Renal pelvis (tissue), 12 donors: ENCODE data around the gene ZNF197. TPM values are rescaled to one million over a fixed set of nuclear protein-coding genes. Genes with fewer than 3 reads are reported as not detected.
A peak's percentile ranks its signal among the peaks of the same experiment; 100 is the strongest.
"Not testable (repeated sequence)": the region's sequence is repeated elsewhere in the genome, so short reads cannot be mapped to it uniquely, and the experiment has no call there.

ENCODE experiments used
- DNase-seq: peaks from one replicate; pipeline ENCODE4 v3.0.0-alpha.2; 2013
- long read RNA-seq, 16 experiments: transcript quantifications; one replicate each; lab custom pipeline, GENCODE V29; 2026
- polyA plus RNA-seq, 3 donors: library from polyadenylated mRNA; unstranded; fragments of 120-200 nt; gene quantifications; one replicate each; pipeline ENCODE4 v1.2.1, GENCODE V29; 2013; ENCODE audit not compliant: insufficient read length in 3 of 3

ZNF197 gene
- polyA plus RNA-seq, result 10 to 100 TPM; 27.0 to 35.6 (median 34.3) TPM
- long read RNA-seq, donor 1, partial matches to known transcripts, result 0 of 1 reads
- long read RNA-seq, donor 1, other reads (novel, unspliced or antisense), result 0 of 1 reads
- long read RNA-seq, donor 2, partial matches to known transcripts, result 0 of 2 reads
- long read RNA-seq, donor 2, other reads (novel, unspliced or antisense), result 0 of 2 reads
- long read RNA-seq, donor 3, full-length matches to known transcripts, result 4 of 4 reads
- long read RNA-seq, donor 3, partial matches to known transcripts, result 0 of 4 reads
- long read RNA-seq, donor 3, other reads (novel, unspliced or antisense), result 0 of 4 reads
- long read RNA-seq, donor 4, result 0 reads
- long read RNA-seq, donor 5, partial matches to known transcripts, result 0 of 2 reads
- long read RNA-seq, donor 5, other reads (novel, unspliced or antisense), result 0 of 2 reads
- long read RNA-seq, donor 6, partial matches to known transcripts, result 0 of 1 reads
- long read RNA-seq, donor 6, other reads (novel, unspliced or antisense), result 0 of 1 reads
- long read RNA-seq, donor 7, full-length matches to known transcripts, result 4 of 4 reads
- long read RNA-seq, donor 7, partial matches to known transcripts, result 0 of 4 reads
- long read RNA-seq, donor 7, other reads (novel, unspliced or antisense), result 0 of 4 reads
- long read RNA-seq, donor 8, partial matches to known transcripts, result 0 of 1 reads
- long read RNA-seq, donor 8, other reads (novel, unspliced or antisense), result 0 of 1 reads
- long read RNA-seq, donor 9, full-length matches to known transcripts, result 4 of 4 reads
- long read RNA-seq, donor 9, partial matches to known transcripts, result 0 of 4 reads
- long read RNA-seq, donor 9, other reads (novel, unspliced or antisense), result 0 of 4 reads
- long read RNA-seq, donor 10, full-length matches to known transcripts, result 6 of 6 reads
- long read RNA-seq, donor 10, partial matches to known transcripts, result 0 of 6 reads
- long read RNA-seq, donor 10, other reads (novel, unspliced or antisense), result 0 of 6 reads
- long read RNA-seq, donor 11, full-length matches to known transcripts, result 2 of 2 reads
- long read RNA-seq, donor 11, partial matches to known transcripts, result 0 of 2 reads
- long read RNA-seq, donor 11, other reads (novel, unspliced or antisense), result 0 of 2 reads
- long read RNA-seq, donor 12, partial matches to known transcripts, result 0 of 4 reads
- long read RNA-seq, donor 12, other reads (novel, unspliced or antisense), result 0 of 4 reads
- long read RNA-seq, donor 13, result 0 reads
- long read RNA-seq, donor 14, result 0 reads
- long read RNA-seq, donor 15, partial matches to known transcripts, result 6 of 18 reads
- long read RNA-seq, donor 15, other reads (novel, unspliced or antisense), result 12 of 18 reads
- long read RNA-seq, donor 16, full-length matches to known transcripts, result 3 of 3 reads
- long read RNA-seq, donor 16, partial matches to known transcripts, result 0 of 3 reads
- long read RNA-seq, donor 16, other reads (novel, unspliced or antisense), result 0 of 3 reads

GRCh38 chr3:44624749-44625480 lies at the start of gene ZNF197:
TSS of gene ZNF197 (plus strand) at chr3:44625036. CDS start at chr3:44629155, 4,119 bp downstream.
- peak; percentile 92 for DNase-seq

DNA sequence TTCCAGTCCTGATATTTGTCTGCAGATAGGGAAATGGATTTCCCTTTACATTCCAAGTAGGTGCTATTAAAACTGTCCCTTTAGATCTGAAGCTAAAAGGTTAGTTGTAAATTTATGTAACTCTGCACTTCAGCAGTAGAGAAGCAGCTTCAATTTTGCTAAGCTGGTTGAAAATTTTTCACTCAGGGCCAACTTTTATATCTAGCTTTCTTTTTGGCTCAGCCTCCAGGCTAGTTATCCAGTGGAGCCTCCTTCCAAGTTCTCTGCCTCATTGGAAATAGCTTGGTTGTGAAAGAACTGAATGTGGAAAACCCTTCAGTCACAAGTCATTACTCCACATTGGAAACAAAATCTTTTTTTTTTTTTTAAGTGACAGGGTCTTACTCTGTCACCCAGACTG lies 48.2 kb upstream of the ZNF197 start:
- DNase-seq, result no peak

DNA sequence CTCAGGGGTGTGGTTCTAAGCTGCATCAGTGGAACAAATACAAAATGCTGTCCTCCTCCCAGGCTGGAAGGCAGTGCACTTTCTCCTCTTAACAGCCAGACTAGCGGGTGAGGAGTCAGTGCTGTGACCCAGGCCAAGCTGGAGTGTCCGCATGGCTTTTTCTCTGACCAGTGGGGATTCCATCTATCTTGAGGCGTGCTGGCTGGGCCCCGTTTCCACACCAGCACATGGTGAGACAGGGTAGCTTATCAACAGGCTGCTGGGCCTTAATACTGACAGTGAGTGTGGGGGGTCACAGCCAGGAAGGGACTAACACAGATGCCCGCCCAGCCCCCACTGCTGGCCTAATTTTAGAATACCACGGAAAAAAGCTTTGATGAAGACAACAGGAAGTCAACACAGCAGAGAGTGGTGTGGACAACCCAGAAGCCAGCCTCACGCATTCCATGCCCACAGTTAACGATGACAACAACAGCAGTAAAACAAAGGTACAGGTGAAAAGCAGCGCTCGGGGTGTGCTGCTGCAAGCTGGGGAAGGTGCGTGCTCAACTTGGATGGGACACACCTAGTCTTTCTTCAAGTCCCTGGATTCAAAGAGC lies 47.4 kb upstream of the ZNF197 start:
- DNase-seq, result not testable (repeated sequence)

GRCh38 chr3:44578316-44578715 lies 46.5 kb upstream of the ZNF197 start:
- not testable (repeated sequence) for DNase-seq

DNA sequence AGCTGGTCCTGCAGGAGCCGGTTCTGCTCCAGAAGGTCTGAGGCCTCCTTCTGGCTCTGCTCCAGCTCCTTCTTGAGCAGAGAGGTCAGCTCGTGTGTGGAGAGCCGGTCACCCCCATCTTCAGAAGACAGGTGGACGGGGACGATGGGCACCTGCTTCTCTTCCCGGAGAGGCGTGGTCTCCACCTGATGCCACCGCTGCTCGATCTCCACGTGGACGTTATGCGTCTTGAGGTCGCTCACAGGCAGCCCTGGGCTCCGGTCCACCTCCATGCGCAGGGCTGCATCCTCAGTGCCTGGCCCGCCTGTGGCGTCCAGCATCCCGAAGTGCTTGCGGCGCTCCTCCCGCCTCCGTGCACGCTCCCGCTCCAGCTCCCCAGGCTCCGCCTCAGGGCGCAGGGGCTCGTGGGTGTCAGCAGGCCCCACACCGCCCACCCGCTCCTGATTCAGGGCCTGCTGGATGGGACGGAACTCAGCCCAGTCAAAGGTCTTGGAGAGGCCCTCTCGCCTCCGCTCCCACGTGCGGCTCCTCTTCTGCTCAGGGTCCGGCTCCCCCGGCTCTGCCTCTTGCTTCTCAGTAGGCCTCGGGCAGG lies 45.8 kb upstream of the ZNF197 start:
- not testable (repeated sequence) for DNase-seq

- not testable (repeated sequence) for DNase-seq
Observed at GRCh38 chr3:44579749-44580148, 45.1 kb upstream of the ZNF197 start.

- not testable (repeated sequence) for DNase-seq
Observed at GRCh38 chr3:44580971-44581370, 43.9 kb upstream of the ZNF197 start.

GRCh38 chr3:44584646-44585501 lies 40.0 kb upstream of the ZNF197 start, which contains the start of gene ZNF660:
TSS of gene ZNF660 (plus strand) at chr3:44584964. CDS start at chr3:44594194, 9,230 bp downstream.
- DNase-seq, result peak; percentile 92

DNA sequence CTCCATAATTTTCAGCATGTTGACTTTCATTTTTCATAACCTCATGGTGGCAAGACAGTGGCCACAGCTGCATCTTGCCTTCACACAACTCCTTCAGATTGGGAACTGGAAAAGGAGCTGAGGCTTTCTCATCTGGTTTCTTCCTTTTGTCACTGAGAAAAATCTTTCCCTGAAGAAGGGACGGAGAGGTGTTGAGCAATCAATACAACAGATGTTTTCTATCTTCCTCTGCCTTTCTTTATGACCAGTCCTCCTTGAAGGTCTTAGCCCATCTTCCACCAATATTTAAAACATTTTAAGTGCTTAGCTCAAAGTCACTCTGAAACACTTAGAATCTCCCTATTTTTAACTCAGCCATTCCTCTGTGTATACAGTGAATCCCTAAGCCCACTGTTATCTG lies 28.2 kb upstream of the ZNF197 start:
- no peak for DNase-seq

DNA sequence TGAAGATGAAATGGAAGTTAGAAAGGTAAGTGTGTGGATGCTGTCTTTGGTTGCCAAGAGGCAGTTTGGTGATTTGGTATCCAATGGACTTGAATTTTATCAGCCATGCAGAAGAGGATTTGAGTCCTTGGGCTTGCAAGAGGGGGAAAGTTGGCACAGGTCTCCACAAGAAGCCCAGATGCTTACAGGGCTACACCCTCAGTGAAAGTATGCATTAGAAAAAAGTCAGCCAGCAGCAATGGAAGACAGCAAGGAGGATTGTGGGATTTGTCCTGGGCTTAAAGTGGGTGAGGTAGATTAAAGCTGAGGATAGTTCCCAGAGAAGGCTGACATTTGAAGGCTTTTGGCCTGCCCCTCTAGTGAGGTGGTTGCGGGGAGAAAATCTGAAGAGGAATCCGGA lies 23.1 kb upstream of the ZNF197 start:
- DNase-seq, result no peak

DNA sequence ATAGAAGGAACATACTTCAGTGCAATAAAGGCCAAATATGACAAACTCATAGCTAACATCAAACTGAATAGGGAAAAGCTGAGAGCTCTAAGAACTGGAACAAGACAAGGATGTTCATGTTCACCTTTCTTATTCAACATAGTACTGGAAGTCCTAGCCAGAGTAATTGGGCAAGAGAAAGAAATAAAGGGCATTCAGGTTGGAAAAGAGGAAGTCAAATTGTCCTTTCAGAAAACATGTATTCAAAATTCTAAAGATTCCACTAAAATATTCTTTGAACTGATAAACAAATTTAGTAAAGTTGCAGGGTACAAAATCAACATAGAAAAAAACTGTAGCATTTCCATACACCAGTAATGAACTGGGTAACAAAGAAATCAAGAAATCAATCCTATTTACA lies 12.2 kb upstream of the ZNF197 start:
- DNase-seq, result no peak

DNA sequence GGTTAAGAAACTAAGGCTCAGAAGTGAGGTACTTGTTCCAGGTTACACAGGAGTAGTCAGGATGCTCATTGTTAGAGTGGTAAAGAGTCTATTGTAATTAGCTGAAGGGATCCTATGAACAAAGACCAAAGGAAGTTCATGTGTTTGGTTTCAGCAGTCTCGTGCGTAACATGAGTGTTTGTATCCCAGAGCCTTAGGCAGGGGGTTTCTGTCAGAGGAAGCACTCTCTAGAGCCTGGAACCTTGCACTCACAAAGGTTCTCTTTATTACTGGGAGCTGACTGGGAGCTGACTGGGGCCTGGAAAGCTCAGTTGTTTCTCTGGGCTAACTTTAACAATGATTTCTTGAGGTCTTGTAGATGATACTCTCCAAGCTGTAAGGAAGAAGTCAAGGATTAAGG lies 3.9 kb downstream of the ZNF197 start:
- no peak for DNase-seq

GRCh38 chr3:44632193-44632592 lies 7.4 kb downstream of the ZNF197 start:
- DNase-seq, result no peak

GRCh38 chr3:44642337-44642736 lies 17.5 kb downstream of the ZNF197 start:
- no peak for DNase-seq

DNA sequence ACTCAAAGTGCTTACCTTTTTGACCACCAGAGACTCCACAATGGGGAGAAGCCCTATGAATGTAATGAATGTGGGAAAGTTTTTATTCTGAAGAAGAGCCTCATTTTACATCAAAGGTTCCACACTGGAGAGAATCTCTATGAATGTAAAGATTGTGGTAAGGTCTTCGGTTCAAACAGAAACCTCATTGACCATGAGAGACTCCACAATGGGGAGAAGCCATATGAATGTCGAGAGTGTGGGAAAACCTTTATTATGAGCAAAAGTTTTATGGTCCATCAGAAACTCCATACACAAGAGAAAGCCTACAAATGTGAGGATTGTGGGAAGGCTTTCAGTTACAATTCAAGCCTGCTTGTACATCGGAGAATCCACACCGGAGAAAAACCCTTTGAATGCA lies 18.2 kb downstream of the ZNF197 start:
- DNase-seq, result no peak

- DNase-seq, result no peak
Observed at GRCh38 chr3:44647771-44648170, 22.9 kb downstream of the ZNF197 start.

DNA sequence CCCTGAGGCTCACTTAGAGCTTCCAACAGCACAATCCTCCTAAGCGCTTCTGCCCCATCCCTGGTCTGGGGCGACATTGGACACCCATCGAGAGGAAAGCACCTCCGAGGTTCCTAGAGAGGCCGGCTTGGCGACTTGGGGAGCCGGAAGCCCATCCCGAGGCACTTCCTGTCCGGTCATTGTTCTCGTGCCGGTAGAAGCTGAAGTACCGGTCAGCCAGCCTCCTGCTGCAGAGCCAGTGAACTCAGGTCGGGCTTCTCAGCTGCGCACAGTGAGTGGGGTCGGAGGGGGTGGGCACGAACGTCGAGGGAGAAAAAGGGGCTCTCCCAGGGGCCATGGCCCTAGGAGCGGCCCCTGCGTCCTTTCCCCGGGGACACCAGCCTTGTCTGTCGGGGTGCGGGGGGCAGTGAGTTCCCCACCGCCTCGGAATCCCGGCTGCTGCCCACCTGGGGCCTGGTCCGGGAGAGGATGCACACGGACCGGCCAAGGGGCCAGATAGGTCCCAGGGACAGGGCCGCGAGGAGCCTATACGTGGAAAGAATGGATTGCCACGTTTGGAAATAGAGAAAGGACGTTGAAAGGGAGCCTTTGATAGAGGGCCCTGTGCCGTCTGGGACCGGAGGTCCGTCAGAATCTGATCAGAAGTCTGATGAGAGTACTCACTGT lies 23.9 kb downstream of the ZNF197 start, which contains the start of gene ZNF35:
ZNF35 (plus strand) TSS at position 169 of the 666 bp plus-strand sequence. CDS start 2,336 bp downstream, outside the sequence.
- DNase-seq, result peak; percentile 85

- DNase-seq, result no peak
Observed at GRCh38 chr3:44649709-44650108, 24.9 kb downstream of the ZNF197 start.
